GM13976 (cell line): ENCODE measurements around the gene SAC3D1.

Experiments
- DNase-seq: peaks from one replicate; pipeline ENCODE4 v3.0.0; 2012; ENCODE audit warnings: low spot score
- in situ Hi-C: fragments of 300-500 bp; cut with MboI; formaldehyde crosslinking; loops from one replicate; pipeline ENCODE4 v1.12.0; 2022; ENCODE audit warnings: low sequenced_read_pairs, mixed read lengths, inconsistent platforms; ENCODE audit not compliant: unreplicated experiment
- TF ChIP-seq, protein P1 (sequence below): IDR thresholded peaks from 2 replicates; pipeline ENCODE4 v1.5.1; 2012; ENCODE audit warnings: borderline replicate concordance, mild to moderate bottlenecking; ENCODE audit not compliant: insufficient read depth; ENCODE audit errors: extremely low read depth, missing control alignments, control extremely low read depth

Gene SAC3D1

GRCh38 chr11:65051398-65051858, 10.4 kb downstream of the SAC3D1 start:
- TF ChIP-seq, protein P1, sequence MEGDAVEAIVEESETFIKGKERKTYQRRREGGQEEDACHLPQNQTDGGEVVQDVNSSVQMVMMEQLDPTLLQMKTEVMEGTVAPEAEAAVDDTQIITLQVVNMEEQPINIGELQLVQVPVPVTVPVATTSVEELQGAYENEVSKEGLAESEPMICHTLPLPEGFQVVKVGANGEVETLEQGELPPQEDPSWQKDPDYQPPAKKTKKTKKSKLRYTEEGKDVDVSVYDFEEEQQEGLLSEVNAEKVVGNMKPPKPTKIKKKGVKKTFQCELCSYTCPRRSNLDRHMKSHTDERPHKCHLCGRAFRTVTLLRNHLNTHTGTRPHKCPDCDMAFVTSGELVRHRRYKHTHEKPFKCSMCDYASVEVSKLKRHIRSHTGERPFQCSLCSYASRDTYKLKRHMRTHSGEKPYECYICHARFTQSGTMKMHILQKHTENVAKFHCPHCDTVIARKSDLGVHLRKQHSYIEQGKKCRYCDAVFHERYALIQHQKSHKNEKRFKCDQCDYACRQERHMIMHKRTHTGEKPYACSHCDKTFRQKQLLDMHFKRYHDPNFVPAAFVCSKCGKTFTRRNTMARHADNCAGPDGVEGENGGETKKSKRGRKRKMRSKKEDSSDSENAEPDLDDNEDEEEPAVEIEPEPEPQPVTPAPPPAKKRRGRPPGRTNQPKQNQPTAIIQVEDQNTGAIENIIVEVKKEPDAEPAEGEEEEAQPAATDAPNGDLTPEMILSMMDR: no peak
- in situ Hi-C loops: no loop called here
- no peak for DNase-seq

DNA sequence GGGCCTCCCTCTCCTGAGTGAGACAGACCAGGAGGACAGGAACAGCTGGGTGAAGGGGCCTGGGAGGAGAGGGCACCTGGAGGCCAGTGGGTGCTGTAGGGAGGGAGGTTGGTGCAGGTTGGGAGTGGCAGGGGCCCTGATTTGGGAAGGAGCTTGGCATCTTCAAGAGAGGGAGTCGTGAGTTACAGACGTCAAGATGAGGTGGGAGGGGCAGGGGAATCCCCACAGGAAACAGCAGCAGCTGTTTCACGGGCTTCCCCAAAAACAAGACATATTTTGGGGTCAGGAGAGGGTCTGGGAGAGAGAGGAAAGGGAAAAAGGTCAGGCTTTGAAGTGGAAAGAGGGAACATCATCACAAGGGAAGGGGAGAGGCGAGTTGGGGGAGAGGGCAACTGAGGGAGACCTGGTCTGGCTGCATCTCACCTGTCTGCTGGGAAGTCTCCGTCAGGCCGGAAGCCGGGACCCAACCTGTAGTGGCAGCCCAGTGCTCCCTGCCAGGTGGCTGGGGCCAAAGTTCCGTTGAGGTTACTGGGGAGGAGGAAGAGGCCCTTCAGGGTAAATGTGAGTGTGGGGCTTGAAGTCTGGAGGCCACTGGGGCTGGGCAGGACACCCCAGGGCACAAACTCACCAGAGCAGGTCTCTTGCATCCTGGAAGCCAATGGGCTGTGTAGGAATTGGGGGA, 13.0 kb downstream of the SAC3D1 start:
- in situ Hi-C loops: no loop called here
- no peak for DNase-seq
- TF ChIP-seq, protein P1: no peak

- DNase-seq: no peak
- in situ Hi-C loops: no loop called here
- TF ChIP-seq, protein P1: no peak
Measured at GRCh38 chr11:65055538-65055937, 14.5 kb downstream of the SAC3D1 start.

DNA sequence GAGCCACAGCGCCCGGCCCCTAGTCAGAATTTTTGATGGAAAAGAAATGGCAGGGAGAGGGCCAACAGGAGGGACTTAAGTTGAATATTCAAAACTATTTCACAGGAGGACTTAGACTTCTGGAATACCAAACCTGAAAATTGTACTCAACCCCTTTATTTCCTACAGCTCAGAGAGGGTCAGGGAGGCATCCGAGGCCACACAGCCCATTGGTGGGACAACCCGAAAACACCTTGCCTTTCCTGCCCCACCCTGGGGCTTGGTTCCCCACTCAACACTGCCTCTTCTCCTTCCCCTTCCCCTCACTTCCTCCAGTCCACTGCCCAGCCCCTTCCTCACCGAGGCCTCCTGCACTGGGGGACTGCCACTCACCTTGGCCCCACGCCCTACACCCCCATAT, 16.0 kb downstream of the SAC3D1 start:
- in situ Hi-C loops: no loop called here
- TF ChIP-seq, protein P1: no peak
- no peak for DNase-seq

GRCh38 chr11:65057526-65057925, 16.5 kb downstream of the SAC3D1 start:
- in situ Hi-C loops: no loop called here
- DNase-seq: no peak
- TF ChIP-seq, protein P1: no peak

DNA sequence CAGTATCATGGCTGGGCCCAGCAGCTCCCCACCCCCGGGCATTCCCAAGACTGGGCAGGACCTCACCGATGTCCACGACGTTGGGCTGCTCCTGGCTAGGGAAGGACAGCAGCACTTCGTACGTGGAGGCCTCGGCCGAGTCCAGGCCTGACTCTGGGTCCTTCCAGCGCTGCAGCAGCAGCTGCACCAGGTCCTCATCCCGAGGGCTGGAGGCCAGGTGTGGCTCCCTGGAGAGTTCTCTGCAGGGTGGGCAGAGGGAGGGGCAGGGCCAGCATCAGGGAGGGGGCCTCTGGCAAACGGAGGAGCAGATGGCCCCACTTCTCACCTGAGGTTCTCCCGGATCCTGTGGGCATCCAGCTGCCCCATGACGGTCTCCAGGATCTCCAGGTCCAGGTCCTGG, 17.0 kb downstream of the SAC3D1 start:
- in situ Hi-C loops: no loop called here
- TF ChIP-seq, protein P1: no peak
- no peak for DNase-seq

GRCh38 chr11:65058419-65059054, 17.5 kb downstream of the SAC3D1 start, which contains the start of gene NAALADL1:
Gene NAALADL1 (minus strand): TSS chr11:65058553. CDS start chr11:65058521, 32 bp downstream.
- in situ Hi-C loops: no loop called here
- DNase-seq: no peak
- TF ChIP-seq, protein P1: no peak
